GM23248 (cell line): ENCODE results near the gene METTL18. TPM values are rescaled to one million over a fixed set of nuclear protein-coding genes. Genes with fewer than 3 reads are reported as not detected.

ENCODE experiments used
- DNase-seq: peaks from one replicate; pipeline ENCODE4 v3.0.0-alpha.2; 2015
- H2AFZ ChIP-seq: fragments of 200-600 bp; sonication (generic); 2 replicates; pipeline ENCODE4 v1.6.1; 2016; ENCODE audit warnings: antibody characterized with exemption
- H3F3A ChIP-seq: fragments of 200-600 bp; sonication (generic); 2 replicates; pipeline ENCODE4 v1.6.1; 2016; ENCODE audit warnings: mild to moderate bottlenecking, antibody characterized with exemption, mixed run types; ENCODE audit not compliant: insufficient read depth
- H3K27ac ChIP-seq: fragments of 200-600 bp; sonication (generic); 2 replicates; pipeline ENCODE4 v1.5.1; 2016; ENCODE audit warnings: mild to moderate bottlenecking
- H3K27me3 ChIP-seq: fragments of 200-600 bp; sonication (generic); replicated peaks from 2 replicates; pipeline ENCODE4 v1.6.1; 2016; ENCODE audit warnings: mild to moderate bottlenecking; ENCODE audit not compliant: insufficient read depth
- H3K36me3 ChIP-seq: fragments of 200-600 bp; sonication (generic); 2 replicates; pipeline ENCODE4 v1.6.1; 2016; ENCODE audit warnings: low read depth, mild to moderate bottlenecking
- H3K4me1 ChIP-seq: fragments of 200-600 bp; sonication (generic); 2 replicates; pipeline ENCODE4 v1.6.1; 2016; ENCODE audit warnings: mild to moderate bottlenecking; ENCODE audit not compliant: insufficient read depth
- H3K4me2 ChIP-seq: fragments of 200-600 bp; sonication (generic); one replicate; pipeline ENCODE4 v1.6.1; 2016; ENCODE audit warnings: mild to moderate bottlenecking; ENCODE audit not compliant: unreplicated experiment
- H3K4me3 ChIP-seq: fragments of 200-600 bp; sonication (generic); 2 replicates; pipeline ENCODE4 v1.5.1; 2016; ENCODE audit warnings: mild to moderate bottlenecking
- H3K79me2 ChIP-seq: fragments of 200-600 bp; sonication (generic); 2 replicates; pipeline ENCODE4 v1.6.1; 2016; ENCODE audit warnings: mild to moderate bottlenecking; ENCODE audit not compliant: insufficient read depth
- H3K9ac ChIP-seq: fragments of 200-600 bp; sonication (generic); 2 replicates; pipeline ENCODE4 v1.6.1; 2016; ENCODE audit warnings: mild to moderate bottlenecking
- H3K9me2 ChIP-seq: fragments of 200-600 bp; sonication (generic); 2 replicates; pipeline ENCODE4 v1.6.1; 2016; ENCODE audit warnings: mixed run types, mild to moderate bottlenecking, moderate library complexity; ENCODE audit not compliant: insufficient read depth
- H3K9me3 ChIP-seq: fragments of 200-600 bp; sonication (generic); one replicate; pipeline ENCODE4 v1.6.1; 2017; ENCODE audit warnings: low read depth
- H4K20me1 ChIP-seq: fragments of 200-600 bp; sonication (generic); 2 replicates; pipeline ENCODE4 v1.6.0; 2016; ENCODE audit not compliant: insufficient read depth
- EZH2 ChIP-seq: fragments of 200-600 bp; sonication (generic); IDR thresholded peaks from 2 replicates; pipeline ENCODE4 v1.6.1; 2018; ENCODE audit warnings: antibody characterized with exemption, mild to moderate bottlenecking; ENCODE audit not compliant: insufficient read depth, poor library complexity, severe bottlenecking
- EZH2phosphoT487 ChIP-seq: fragments of 200-600 bp; sonication (generic); IDR thresholded peaks from 2 replicates; pipeline ENCODE4 v1.6.1; 2018; ENCODE audit warnings: antibody characterized with exemption, moderate library complexity, mild to moderate bottlenecking, low read depth; ENCODE audit not compliant: insufficient read depth
- WGBS, 2 experiments: methylation state at CpG; one replicate each; pipeline ENCODE4 v1.1.6; 2015 to 2017; ENCODE audit warnings: low lambda C conversion rate in 2 of 2, low coverage in 1 of 2; ENCODE audit errors: missing lambda C conversion rate in 2 of 2; 5-methylcytosine and 5-hydroxymethylcytosine counted together
- in situ Hi-C: fragments of 300-500 bp; cut with MboI; formaldehyde crosslinking; loops from 2 replicates; pipeline ENCODE4 v1.15.0; 2020
- polyA plus RNA-seq: library from polyadenylated mRNA; unstranded; fragments of >200 nt; fragmentation: Nextera tagmentation; extraction: Ambion mirVana; gene quantifications from 2 replicates; pipeline ENCODE4 v1.2.1, GENCODE V29; 2016
- total RNA-seq: library from RNA; depleted of rRNA; stranded (reverse); fragments of >200 nt; shearing (Covaris generic); gene quantifications from 2 replicates; pipeline ENCODE4 v1.2.3, GENCODE V29; 2014

Gene METTL18
- total and polyA plus RNA-seq, 2 experiments from 2014 or later = 6.9 to 7.8 TPM

GRCh38 chr1:169809370-169810095 is 14.8 kb upstream of the METTL18 start:
- no peaks in the 10 kb centered on the region for H3K9me2 ChIP-seq
- H3K9ac ChIP-seq = no peak overlapping the region
- in situ Hi-C loops = no loop called here
- no peaks in the 10 kb centered on the region for H3K27me3 ChIP-seq
- no peaks in the 10 kb centered on the region for H3F3A ChIP-seq
- H3K36me3 ChIP-seq = no peaks in the 10 kb centered on the region
- no peaks in the 10 kb centered on the region for H4K20me1 ChIP-seq
- no peak overlapping the region for H3K4me3 ChIP-seq
- no peak overlapping the region for H3K27ac ChIP-seq
- 0 out of 2 replicates have a peak overlapping the region, but pooled peaks have one; percentile 17 for H2AFZ ChIP-seq
- DNase-seq = peak; percentile 60
- no peaks in the 10 kb centered on the region for H3K79me2 ChIP-seq
- H3K9me3 ChIP-seq = no peaks in the 10 kb centered on the region
- H3K4me2 ChIP-seq = no peak overlapping the region
- 39 to 45% methylated on average over 4 of the region's 4 CpGs for WGBS, 2 experiments
- H3K4me1 ChIP-seq = no peaks in the 10 kb centered on the region
- TF ChIP-seq EZH2phosphoT487 = no peak
- no peak for TF ChIP-seq EZH2

GRCh38 chr1:169804941-169805340 is 10.2 kb upstream of the METTL18 start:
- Histone ChIP-seq H3K4me1 (no peaks in the 10 kb centered on the region), H3K27ac (no peak overlapping the region), H3K4me3 (no peak overlapping the region), H3K9ac (no peak overlapping the region), H3K79me2 (no peaks in the 10 kb centered on the region; the same call in 1 of the 2 replicates), H2AFZ (no peak overlapping the region), H3K27me3 (no peaks in the 10 kb centered on the region), H3F3A (no peaks in the 10 kb centered on the region), H4K20me1 (no peaks in the 10 kb centered on the region), H3K4me2 (no peak overlapping the region), H3K9me3 (no peaks in the 10 kb centered on the region), H3K36me3 (0 out of 2 replicates have a peak, but pooled peaks cover 10% of the 10 kb centered on the region), H3K9me2 (no peaks in the 10 kb centered on the region)
- in situ Hi-C loops = no loop called here
- DNase-seq = no peak
- WGBS, 2 experiments = 96 to 99% methylated on average over 2 of the region's 2 CpGs
- no peak for TF ChIP-seq EZH2phosphoT487
- no peak for TF ChIP-seq EZH2

GRCh38 chr1:169802888-169803287 is 8.2 kb upstream of the METTL18 start:
- Histone ChIP-seq H3K9ac (no peak overlapping the region), H3K9me3 (no peaks in the 10 kb centered on the region), H2AFZ (no peak overlapping the region), H3K4me2 (no peak overlapping the region), H3F3A (no peaks in the 10 kb centered on the region), H3K79me2 (peaks cover 7% of the 10 kb centered on the region), H3K36me3 (0 out of 2 replicates have a peak, but pooled peaks cover 10% of the 10 kb centered on the region), H4K20me1 (no peaks in the 10 kb centered on the region), H3K4me3 (no peak overlapping the region), H3K27me3 (no peaks in the 10 kb centered on the region), H3K4me1 (no peaks in the 10 kb centered on the region), H3K27ac (no peak overlapping the region), H3K9me2 (no peaks in the 10 kb centered on the region)
- TF ChIP-seq EZH2 (no peak), EZH2phosphoT487 (no peak)
- DNase-seq = no peak
- in situ Hi-C loops = no loop called here

GRCh38 chr1:169797281-169797680 is 2.6 kb upstream of the METTL18 start:
- H3K9me3 ChIP-seq = no peaks in the 10 kb centered on the region
- H3K36me3 ChIP-seq = no peaks in the 10 kb centered on the region
- H3F3A ChIP-seq = no peaks in the 10 kb centered on the region
- H2AFZ ChIP-seq = no peak overlapping the region
- no peak overlapping the region for H3K4me3 ChIP-seq
- no peak overlapping the region for H3K27ac ChIP-seq
- H3K4me1 ChIP-seq = peaks cover 12% of the 10 kb centered on the region
- H3K27me3 ChIP-seq = no peaks in the 10 kb centered on the region
- no peaks in the 10 kb centered on the region for H4K20me1 ChIP-seq
- H3K9ac ChIP-seq = no peak overlapping the region
- no peak for DNase-seq
- peaks cover 44% of the 10 kb centered on the region for H3K79me2 ChIP-seq
- no peak overlapping the region for H3K4me2 ChIP-seq
- in situ Hi-C loops = no loop called here
- 98% methylated on average over 5 of the region's 5 CpGs for WGBS, 2 experiments
- TF ChIP-seq EZH2 = no peak
- no peak for TF ChIP-seq EZH2phosphoT487
- no peaks in the 10 kb centered on the region for H3K9me2 ChIP-seq

GRCh38 chr1:169796274-169796810 is 1.6 kb upstream of the METTL18 start:
- H2AFZ ChIP-seq = peak overlapping the region; percentile 100

More at GRCh38 chr1:169796274-169796810, 1.6 kb upstream of the METTL18 start:
- 74 to 75% methylated on average over 7 of the region's 7 CpGs for WGBS, 2 experiments
- TF ChIP-seq EZH2phosphoT487 = no peak
- TF ChIP-seq EZH2 = no peak
- Histone ChIP-seq H3K27ac (no peak overlapping the region), H3K79me2 (peaks cover 44% of the 10 kb centered on the region), H3K4me2 (peak overlapping the region; percentile 98), H3F3A (no peaks in the 10 kb centered on the region), H4K20me1 (no peaks in the 10 kb centered on the region), H3K36me3 (no peaks in the 10 kb centered on the region), H3K9ac (no peak overlapping the region), H3K4me3 (peak overlapping the region; percentile 99), H3K4me1 (peaks cover 12% of the 10 kb centered on the region), H3K9me3 (no peaks in the 10 kb centered on the region), H3K27me3 (no peaks in the 10 kb centered on the region), H3K9me2 (no peaks in the 10 kb centered on the region)
- in situ Hi-C loops = no loop called here
- DNase-seq = no peak
